Embryonic facial prominence (tissue), 1 donor: Measurements from ENCODE around the gene SLC66A1.
A peak's percentile ranks its signal among the peaks of the same experiment; 100 is the strongest.
"Not testable (repeated sequence)": the region's sequence is repeated elsewhere in the genome, so short reads cannot be mapped to it uniquely, and the experiment has no call there.

Experiments
- DNase-seq: peaks from one replicate; pipeline ENCODE4 v3.0.0-alpha.2; 2016; ENCODE audit errors: extremely low spot score

The SLC66A1 gene

GRCh38 chr1:19311931-19312781 is at the start of gene SLC66A1, which contains the start of gene AKR7A2:
TSS of gene SLC66A1 (plus strand) at chr1:19312326. CDS start at chr1:19317678, 5,352 bp downstream.
TSS of gene AKR7A2 (minus strand) at chr1:19312144. CDS start at chr1:19312124, 20 bp downstream.
- peak; percentile 82 for DNase-seq

GRCh38 chr1:19262744-19263143 is 49.4 kb upstream of the SLC66A1 start:
- no peak for DNase-seq

- DNase-seq = no peak
These were observed 43.7 kb upstream of the SLC66A1 start for GRCh38 chr1:19268445-19268844.

GRCh38 chr1:19269427-19270342 is 42.4 kb upstream of the SLC66A1 start:
- not testable (repeated sequence) for DNase-seq

GRCh38 chr1:19270343-19270730 is 41.8 kb upstream of the SLC66A1 start:
- not testable (repeated sequence) for DNase-seq

GRCh38 chr1:19272064-19272463 is 40.1 kb upstream of the SLC66A1 start:
- DNase-seq = no peak

GRCh38 chr1:19273106-19273843 is 38.9 kb upstream of the SLC66A1 start:
- DNase-seq = no peak

- DNase-seq = not testable (repeated sequence)
These were observed 38.1 kb upstream of the SLC66A1 start for GRCh38 chr1:19273844-19274531.

GRCh38 chr1:19274636-19275035 is 37.5 kb upstream of the SLC66A1 start:
- no peak for DNase-seq

- DNase-seq = no peak
These were observed 28.2 kb upstream of the SLC66A1 start for GRCh38 chr1:19283891-19284290.

GRCh38 chr1:19284881-19285280 is 27.2 kb upstream of the SLC66A1 start:
- no peak for DNase-seq

- DNase-seq = not testable (repeated sequence)
These were observed 26.8 kb upstream of the SLC66A1 start for GRCh38 chr1:19285366-19285765.

- not testable (repeated sequence) for DNase-seq
These were observed 26.3 kb upstream of the SLC66A1 start for GRCh38 chr1:19285807-19286206.

GRCh38 chr1:19287436-19288185 is 24.5 kb upstream of the SLC66A1 start:
- no peak for DNase-seq

- not testable (repeated sequence) for DNase-seq
These were observed 23.5 kb upstream of the SLC66A1 start, which contains the start of gene AKR7A3 for GRCh38 chr1:19288324-19289241. TSS of gene AKR7A3 (minus strand) at chr1:19288770. CDS start at chr1:19288709, 61 bp downstream.

- no peak for DNase-seq
These were observed 22.9 kb upstream of the SLC66A1 start for GRCh38 chr1:19289244-19289643.

GRCh38 chr1:19294638-19295037 is 17.5 kb upstream of the SLC66A1 start:
- no peak for DNase-seq

GRCh38 chr1:19300211-19300610 is 11.9 kb upstream of the SLC66A1 start:
- DNase-seq = no peak

GRCh38 chr1:19304081-19304480 is 8.0 kb upstream of the SLC66A1 start:
- not testable (repeated sequence) for DNase-seq
